ENCODE data around the gene ABCA1. TPM values are rescaled to one million over a fixed set of nuclear protein-coding genes. Genes with fewer than 3 reads are reported as not detected.

ABCA1 gene
- total and polyA plus RNA-seq, 2 of the 4 experiments (the other 2 are of a cell fraction): 5.8 to 52.2 TPM

DNA sequence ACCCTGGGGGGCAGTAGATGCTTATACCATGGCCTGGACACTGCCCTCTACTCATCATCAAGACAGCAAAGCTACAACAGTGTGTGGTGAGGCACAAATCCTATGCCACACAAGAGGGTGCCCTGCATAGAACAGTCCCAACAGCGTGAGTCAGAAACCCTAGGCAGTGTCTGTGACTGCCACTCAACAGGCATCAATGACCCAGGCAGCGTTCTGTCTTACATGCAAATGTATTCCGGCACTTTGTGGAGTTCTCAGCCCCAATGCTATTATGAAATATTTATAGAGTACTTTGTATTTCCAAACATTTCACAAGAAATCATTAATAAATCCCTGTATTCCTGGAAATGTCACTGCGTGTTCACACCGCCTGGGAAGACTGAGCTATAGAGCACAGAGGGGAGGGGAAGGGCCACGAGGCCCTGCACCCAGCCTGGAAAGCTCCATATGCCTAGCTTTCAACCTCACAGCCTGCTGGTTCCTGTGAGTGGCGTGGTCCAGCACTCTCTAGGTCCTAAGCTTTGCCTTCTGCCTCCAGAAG, 86.3 kb downstream of the ABCA1 start:
- Histone ChIP-seq H3K27ac (ENCODE audit: insufficient read depth, low read length) (no peak overlapping the region), H2AFZ (replicated peaks; ENCODE audit: low read length, poor library complexity) (no peak overlapping the region), H3K4me2 (ENCODE audit: low read depth, low read length) (no peak overlapping the region), H2BK120ac (ENCODE audit: low read depth, low read length) (no peak overlapping the region), H3K14ac (replicated peaks; ENCODE audit: low read depth, low read length) (no peak overlapping the region), H3K56ac (ENCODE audit: extremely low read depth, insufficient read depth, low read length) (no peak overlapping the region), H4K5ac (ENCODE audit: low read depth, low read length) (no peak overlapping the region), H3K23ac (ENCODE audit: low read depth, low read length) (no peak overlapping the region), H3K4me3 (ENCODE audit: insufficient read depth, low read depth, low read length) (no peak overlapping the region), H2AK9ac (replicated peaks; ENCODE audit: low read depth, low read length, poor library complexity) (no peak overlapping the region), H3K27me3 (ENCODE audit: control insufficient read depth, insufficient read depth, low read length) (no peaks in the 10 kb centered on the region), H4K20me1 (ENCODE audit: insufficient read depth, low read length) (no peaks in the 10 kb centered on the region; the same call in none of the 2 replicates), H2BK15ac (ENCODE audit: low read depth, low read length) (no peak overlapping the region), H3K9me1 (ENCODE audit: insufficient read depth, low read length) (peaks cover 15% of the 10 kb centered on the region), H2BK5ac (ENCODE audit: low read depth, low read length, poor library complexity, severe bottlenecking) (no peak overlapping the region), H3K9ac (ENCODE audit: low read depth, low read length) (no peak overlapping the region), H2BK20ac (ENCODE audit: low read depth, low read length) (no peak overlapping the region), H4K91ac (ENCODE audit: insufficient read depth, low read depth, low read length) (no peak overlapping the region), H3K79me1 (ENCODE audit: low read depth in 1 of 2, low read length in 2 of 2) (peaks cover 3 to 10% of the 10 kb centered on the region in 2 experiments; a peak in 2 of 4 replicates), H4K8ac (ENCODE audit: low read depth in 2 of 2, low read length in 2 of 2) (no peak overlapping the region), H3K4ac (ENCODE audit: low read depth, low read length) (no peak overlapping the region), H3K18ac (ENCODE audit: low read depth, low read length) (no peak overlapping the region), H3K36me3 (ENCODE audit: control insufficient read depth, insufficient read depth, low read length) (peaks cover 57% of the 10 kb centered on the region), H3K9me3 (ENCODE audit: control insufficient read depth, insufficient read depth, low read length) (no peaks in the 10 kb centered on the region), H3K4me1 (ENCODE audit: control insufficient read depth, insufficient read depth, low read length) (no peaks in the 10 kb centered on the region; the same call in 1 of the 2 replicates), H2AK5ac (ENCODE audit: low read depth, low read length) (no peak overlapping the region)
- dilution Hi-C loops (cut with HindIII; ENCODE audit: low sequenced_read_pairs, unreplicated experiment) (no loop called here), in situ Hi-C loops (cut with MboI; ENCODE audit: low sequenced_read_pairs) (no loop called here), intact Hi-C loops (cut with micrococcal nuclease) (no loop called here)
- CTCF ChIA-PET: interaction anchor here (0.6 kb wide), 1 partner anchor 223 kb away, joined by 4 read pairs; no protein-coding TSS in a partner anchor
- DNase-seq (no peak), ATAC-seq (ENCODE audit: low read depth) (no peak)
- WGBS, 2 experiments (ENCODE audit: extremely low coverage in 2 of 2, insufficient read length in 1 of 2): 100% methylated on average over 1 of the region's 7 CpGs; no CpG with 5 or more reads in 1 of the 2 experiments
- no TSS peak for BruUV-seq (replicated peaks)
- POLR2A ChIA-PET (ENCODE audit: unreplicated experiment): interaction anchor here (0.5 kb wide), 1 partner anchor 574 kb away, joined by 5 read pairs; no protein-coding TSS in a partner anchor
- TF ChIP-seq POLR2A (IDR thresholded peaks at IDR 0.05; ENCODE audit: low read depth, low read length): no peak
- TF ChIP-seq, protein P1, sequence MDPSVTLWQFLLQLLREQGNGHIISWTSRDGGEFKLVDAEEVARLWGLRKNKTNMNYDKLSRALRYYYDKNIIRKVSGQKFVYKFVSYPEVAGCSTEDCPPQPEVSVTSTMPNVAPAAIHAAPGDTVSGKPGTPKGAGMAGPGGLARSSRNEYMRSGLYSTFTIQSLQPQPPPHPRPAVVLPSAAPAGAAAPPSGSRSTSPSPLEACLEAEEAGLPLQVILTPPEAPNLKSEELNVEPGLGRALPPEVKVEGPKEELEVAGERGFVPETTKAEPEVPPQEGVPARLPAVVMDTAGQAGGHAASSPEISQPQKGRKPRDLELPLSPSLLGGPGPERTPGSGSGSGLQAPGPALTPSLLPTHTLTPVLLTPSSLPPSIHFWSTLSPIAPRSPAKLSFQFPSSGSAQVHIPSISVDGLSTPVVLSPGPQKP (IDR thresholded peaks at IDR 0.05; ENCODE audit: borderline replicate concordance, low read depth, low read length): no peak
